GM18868 (cell line): ENCODE measurements around the gene GDF9.
"Not testable (repeated sequence)": the region's sequence is repeated elsewhere in the genome, so short reads cannot be mapped to it uniquely, and the experiment has no call there.

Source experiments
- ATAC-seq: cut with Tn5 transposase; IDR thresholded peaks from one replicate; pipeline ENCODE4 v1.9.1; 2021; ENCODE audit warnings: mild to moderate bottlenecking, moderate library complexity; ENCODE audit not compliant: unreplicated experiment

Gene GDF9

GRCh38 chr5:132873119-132873929 is 7.1 kb upstream of the GDF9 start, which contains the start of gene LEAP2:
Gene LEAP2 (plus strand): TSS chr5:132873668. CDS start chr5:132873695, 27 bp downstream.
- ATAC-seq, result no peak

- ATAC-seq, result no peak
Measured at GRCh38 chr5:132872788-132873118, 6.5 kb upstream of the GDF9 start.

- ATAC-seq, result no peak
Measured at GRCh38 chr5:132871459-132872284, 5.4 kb upstream of the GDF9 start.

- ATAC-seq, result no peak
Measured at GRCh38 chr5:132870801-132871200, 4.5 kb upstream of the GDF9 start.

GRCh38 chr5:132868754-132869153 is 2.5 kb upstream of the GDF9 start:
- ATAC-seq, result no peak

- ATAC-seq, result peak; percentile 11
Measured at GRCh38 chr5:132867046-132867451, 780 bp upstream of the GDF9 start.

- ATAC-seq, result peak; percentile 20
Measured at GRCh38 chr5:132865668-132866341, 464 bp downstream of the GDF9 start.

- ATAC-seq, result no peak
Measured at GRCh38 chr5:132860742-132861141, 5.5 kb downstream of the GDF9 start.

- ATAC-seq, result no peak
Measured at GRCh38 chr5:132859889-132860437, 6.3 kb downstream of the GDF9 start.

GRCh38 chr5:132856011-132856410 is 10.3 kb downstream of the GDF9 start:
- ATAC-seq, result no peak

- not testable (repeated sequence) for ATAC-seq
Measured at GRCh38 chr5:132854992-132855391, 11.3 kb downstream of the GDF9 start.

- no peak for ATAC-seq
Measured at GRCh38 chr5:132854301-132854700, 12.0 kb downstream of the GDF9 start.

- no peak for ATAC-seq
Measured at GRCh38 chr5:132853790-132854189, 12.5 kb downstream of the GDF9 start.

GRCh38 chr5:132853323-132853722 is 12.9 kb downstream of the GDF9 start:
- no peak for ATAC-seq

GRCh38 chr5:132850066-132850465 is 16.2 kb downstream of the GDF9 start:
- no peak for ATAC-seq

GRCh38 chr5:132849347-132849746 is 16.9 kb downstream of the GDF9 start:
- no peak for ATAC-seq

- no peak for ATAC-seq
Measured at GRCh38 chr5:132848270-132848669, 18.0 kb downstream of the GDF9 start.

GRCh38 chr5:132841305-132841704 is 25.0 kb downstream of the GDF9 start:
- no peak for ATAC-seq

- no peak for ATAC-seq
Measured at GRCh38 chr5:132840896-132841295, 25.4 kb downstream of the GDF9 start.

GRCh38 chr5:132840313-132840712 is 26.0 kb downstream of the GDF9 start:
- ATAC-seq, result no peak
